GM12878 (cell line): ENCODE results near the gene VTI1A. TPM values are rescaled to one million over a fixed set of nuclear protein-coding genes. Genes with fewer than 3 reads are reported as not detected.

ENCODE experiments used
- ATAC-seq: fragments of 200-7000 bp; cut with Tn5 transposase; 3 replicates; pipeline ENCODE4 v1.9.1; 2020; ENCODE audit warnings: mild to moderate bottlenecking, moderate library complexity
- BruUV-seq: library from RNA; stranded (reverse); fragments of 400-500 nt; replicated peaks from 2 replicates; lab custom pipeline; 2021; lab: Mats Ljungman, UMichigan
- CTCF ChIA-PET: fragments of 300-600 bp; sonication (Branson Sonifier 250); formaldehyde crosslinking; extraction: SDS; loops from one replicate; lab custom pipeline; 2021; ENCODE audit warnings: inconsistent platforms; lab: Yijun Ruan, JAX
- POLR2A ChIA-PET: fragments of 350-600 bp; formaldehyde crosslinking; extraction: SDS; loops from one replicate; lab custom pipeline; 2021; ENCODE audit warnings: inconsistent platforms; lab: Charles Lee
- RAD21 ChIA-PET: fragments of 300-600 bp; sonication (Branson Sonifier 250); formaldehyde crosslinking; loops from one replicate; lab custom pipeline; 2023; ENCODE audit warnings: antibody characterized with exemption; ENCODE audit not compliant: unreplicated experiment; lab: Charles Lee
- SMC1A ChIA-PET: fragments of 300-600 bp; sonication (Branson Sonifier 250); formaldehyde crosslinking; loops from one replicate; lab custom pipeline; 2023; ENCODE audit not compliant: unreplicated experiment, uncharacterized antibody; lab: Charles Lee
- DNase-seq: peaks from one replicate; pipeline ENCODE4 v3.0.0-alpha.2; 2011; ENCODE audit warnings: low read depth, low spot score
- FAIRE-seq: peaks from 3 replicates; lab custom pipeline; 2011; peaks lifted over from hg19 to GRCh38; lab: Jason Lieb, UNC
- H2AFZ ChIP-seq: 2 replicates; pipeline ENCODE4 v1.6.0; 2011; ENCODE audit warnings: low read depth, low read length, control low read depth; ENCODE audit not compliant: control insufficient read depth
- H3K27ac ChIP-seq: 2 replicates; pipeline ENCODE4 v1.5.1; 2011; ENCODE audit warnings: control low read depth; ENCODE audit not compliant: control insufficient read depth, insufficient read depth
- H3K27me3 ChIP-seq, 2 experiments: replicated peaks in 1 of 2; 2 replicates each; pipeline versions ENCODE4 v1.6.0 to v1.6.1; 2011; ENCODE audit warnings: low read length in 1 of 2; ENCODE audit not compliant: control insufficient read depth in 2 of 2, insufficient read depth in 2 of 2
- H3K36me3 ChIP-seq, 2 experiments: 2 replicates each; pipeline ENCODE4 v1.5.1; 2011; ENCODE audit warnings: low read length in 1 of 2; ENCODE audit not compliant: control insufficient read depth in 2 of 2, insufficient read depth in 2 of 2
- H3K4me1 ChIP-seq: 2 replicates; pipeline ENCODE4 v1.6.1; 2011; ENCODE audit warnings: mild to moderate bottlenecking, low read length, moderate library complexity, mixed read lengths; ENCODE audit not compliant: control insufficient read depth, insufficient read depth
- H3K4me2 ChIP-seq: 2 replicates; pipeline ENCODE4 v1.6.0; 2011; ENCODE audit warnings: control low read depth; ENCODE audit not compliant: control insufficient read depth, insufficient read depth
- H3K4me3 ChIP-seq: fragments of 200-600 bp; sonication (generic); 2 replicates; pipeline ENCODE4 v1.5.1; 2016
- H3K79me2 ChIP-seq: 2 replicates; pipeline ENCODE4 v1.6.0; 2011; ENCODE audit warnings: low read length; ENCODE audit not compliant: control insufficient read depth, insufficient read depth
- H3K9ac ChIP-seq: 2 replicates; pipeline ENCODE4 v1.8.0; 2011; ENCODE audit warnings: low read length, control low read depth, mixed read lengths; ENCODE audit not compliant: control insufficient read depth, insufficient read depth
- H3K9me3 ChIP-seq: replicated peaks from 3 replicates; pipeline ENCODE4 v1.5.1; 2011; ENCODE audit warnings: mild to moderate bottlenecking, low read length; ENCODE audit not compliant: control insufficient read depth, insufficient read depth
- H4K20me1 ChIP-seq: 2 replicates; pipeline ENCODE4 v1.6.0; 2011; ENCODE audit not compliant: control insufficient read depth, insufficient read depth
- EZH2 ChIP-seq: IDR thresholded peaks from 2 replicates; pipeline ENCODE4 v1.6.1; 2012; ENCODE audit warnings: low read depth, mild to moderate bottlenecking, control low read depth, inconsistent platforms, low read length, borderline replicate concordance; ENCODE audit not compliant: control insufficient read depth
- IRF5 ChIP-seq: fragments of 450-650 bp; IDR thresholded peaks from 2 replicates; pipeline ENCODE4 v1.6.1; 2017; ENCODE audit warnings: borderline replicate concordance
- MLLT1 ChIP-seq: fragments of 450-650 bp; IDR thresholded peaks from 2 replicates; pipeline ENCODE4 v1.6.1; 2016; ENCODE audit warnings: mild to moderate bottlenecking
- MTA2 ChIP-seq: fragments of 450-650 bp; IDR thresholded peaks from 2 replicates; pipeline ENCODE4 v1.6.1; 2016; ENCODE audit warnings: low read depth, mild to moderate bottlenecking, moderate library complexity
- MXI1 ChIP-seq: fragments of 150-350 bp; IDR thresholded peaks from 2 replicates; pipeline ENCODE4 v1.6.1; 2011; ENCODE audit warnings: low read depth, mild to moderate bottlenecking, inconsistent platforms, low read length, improper control_type of control experiment
- MYC ChIP-seq: IDR thresholded peaks from 2 replicates; pipeline ENCODE4 v1.6.1; 2011; ENCODE audit warnings: mild to moderate bottlenecking, low read length, moderate library complexity, inconsistent platforms; ENCODE audit not compliant: insufficient read depth, insufficient replicate concordance, insufficient read length, severe bottlenecking
- NR2F1 ChIP-seq: fragments of 450-650 bp; conservative IDR thresholded peaks from 2 replicates; pipeline ENCODE4 v1.6.1; 2017; ENCODE audit warnings: mild to moderate bottlenecking
- POLR2AphosphoS2 ChIP-seq: IDR thresholded peaks from 2 replicates; pipeline ENCODE4 v1.6.1; 2011; ENCODE audit warnings: low read depth, mild to moderate bottlenecking, low read length, improper control_type of control experiment, moderate library complexity
- RB1 ChIP-seq: fragments of 450-650 bp; formaldehyde crosslinking; IDR thresholded peaks from 2 replicates; pipeline ENCODE4 v1.6.1; 2017; ENCODE audit warnings: mild to moderate bottlenecking, borderline replicate concordance
- RELB ChIP-seq: fragments of 450-650 bp; IDR thresholded peaks from 2 replicates; pipeline ENCODE4 v1.6.1; 2017; ENCODE audit warnings: low read depth, mild to moderate bottlenecking, moderate library complexity
- RUNX3 ChIP-seq: IDR thresholded peaks from 2 replicates; pipeline ENCODE4 v1.6.1; 2012; ENCODE audit warnings: low read length, inconsistent platforms
- TAF1 ChIP-seq: IDR thresholded peaks from 2 replicates; pipeline ENCODE4 v1.6.1; 2011; ENCODE audit warnings: mild to moderate bottlenecking, low read depth, low read length, borderline replicate concordance
- TCF12 ChIP-seq: IDR thresholded peaks from 2 replicates; pipeline ENCODE4 v1.6.1; 2011; ENCODE audit warnings: low read depth, mild to moderate bottlenecking, low read length
- TCF7 ChIP-seq: IDR thresholded peaks from 2 replicates; pipeline ENCODE4 v1.6.1; 2014; ENCODE audit warnings: antibody characterized with exemption, borderline replicate concordance
- ZBED1 ChIP-seq: IDR thresholded peaks from 2 replicates; pipeline ENCODE4 v1.6.1; 2016; ENCODE audit warnings: borderline replicate concordance
- WGBS: methylation state at CpG from one replicate; pipeline ENCODE4 v1.1.6; 2016; ENCODE audit warnings: low lambda C conversion rate; ENCODE audit not compliant: insufficient replicate concordance, insufficient coverage; ENCODE audit errors: missing lambda C conversion rate; 5-methylcytosine and 5-hydroxymethylcytosine counted together
- in situ Hi-C: fragments of 300-500 bp; cut with MboI; formaldehyde crosslinking; loops from 9 replicates; pipeline ENCODE4 v1.14.3; 2018; ENCODE audit warnings: mixed read lengths
- intact Hi-C: fragments of 100-400 bp; cut with micrococcal nuclease; formaldehyde crosslinking; loops from one replicate; pipeline ENCODE4 v1.14.2; 2022; ENCODE audit not compliant: unreplicated experiment
- polyA plus RNA-seq, 11 experiments: library from polyadenylated mRNA; depleted of rRNA in 4 of 11; unstranded in 6 of 11; stranded (reverse) in 5 of 11; fragments of >200 nt; fragmentation: Nextera tagmentation in 4 of 11; fragmentation: Illumina TruSeq in 1 of 11; extraction: Ambion mirVana in 4 of 11; extraction: Trizol in 1 of 11; gene quantifications; 1 replicate in 1 of 11; 2 replicates in 10 of 11; pipeline versions ENCODE4 v1.2.1 to v1.2.3, GENCODE V29; 2011 to 2016; ENCODE audit warnings: inconsistent platforms in 2 of 11, missing spikeins in 2 of 11, low read depth in 1 of 11
- total RNA-seq, 4 experiments: library from RNA; depleted of rRNA in 3 of 4; stranded (reverse); fragments of >200 nt in 3 of 4; fragmentation: Illumina TruSeq in 1 of 4; extraction: Trizol in 1 of 4; gene quantifications; 2 replicates each; pipeline versions ENCODE4 v1.2.1 to v1.2.3, GENCODE V29; 2013 to 2021

The VTI1A gene
- total and polyA plus RNA-seq, 10 of the 15 experiments (the other 5 are each of a cell fraction or from before 2014, with no cell fraction given) = 12.4 to 43.2 (median 27.5) TPM

- Histone ChIP-seq H4K20me1 (no peaks in the 10 kb centered on the region), H3K4me1 (no peaks in the 10 kb centered on the region), H3K27me3 (no peaks in the 10 kb centered on the region), H3K4me2 (no peak overlapping the region), H2AFZ (no peak overlapping the region), H3K79me2 (no peaks in the 10 kb centered on the region), H3K4me3 (no peak overlapping the region), H3K27ac (no peak overlapping the region), H3K9ac (no peak overlapping the region), H3K9me3 (no peaks in the 10 kb centered on the region), H3K36me3 (no peaks in the 10 kb centered on the region)
- no peak for DNase-seq
- POLR2A ChIA-PET = interaction anchor here (0.6 kb wide), 1 partner anchor 18 kb away, joined by 6 read pairs; no protein-coding TSS in a partner anchor
- CTCF ChIA-PET = no interaction called here
- SMC1A ChIA-PET = no interaction called here
- RAD21 ChIA-PET = no interaction called here
- intact Hi-C loops = no loop called here
- ATAC-seq = no peak
- in situ Hi-C loops = no loop called here
- WGBS = 96% methylated on average over 7 of the region's 7 CpGs
- BruUV-seq = no TSS peak
- TF ChIP-seq MYC = no peak
- TF ChIP-seq EZH2 = no peak
- TF ChIP-seq IRF5 = no peak
- no peak for TF ChIP-seq NR2F1
- no peak for TF ChIP-seq RUNX3
- no peak for TF ChIP-seq TAF1
- TF ChIP-seq MTA2 = no peak
- no peak for TF ChIP-seq ZBED1
- no peak for TF ChIP-seq MLLT1
- no peak for TF ChIP-seq POLR2AphosphoS2
- TF ChIP-seq RELB = no peak
- no peak for TF ChIP-seq TCF12
- no peak for TF ChIP-seq TCF7
- TF ChIP-seq RB1 = no peak
- TF ChIP-seq MXI1 = no peak
- no peak for FAIRE-seq
Observed at GRCh38 chr10:112643600-112644264, 196.7 kb downstream of the VTI1A start.
